HepG2 (cell line): ENCODE data around the gene OVOL2. TPM values are rescaled to one million over a fixed set of nuclear protein-coding genes. Genes with fewer than 3 reads are reported as not detected.

Experiments used
- ATF7-NPFF ChIP-seq: sonication (generic); formaldehyde crosslinking; IDR thresholded peaks from 2 replicates; pipeline ENCODE4 v1.8.1; 2023; ENCODE audit warnings: mild to moderate bottlenecking, low read depth, missing genetic modification reagents, moderate library complexity
- CEBPZ ChIP-seq: IDR thresholded peaks from 2 replicates; pipeline ENCODE4 v1.6.1; 2012; ENCODE audit warnings: low read length, improper control_type of control experiment
- FOXA1 ChIP-seq, 2 experiments: fragments of 450-650 bp in 1 of 2; sonication (generic) in 1 of 2; formaldehyde crosslinking in 1 of 2; IDR thresholded peaks; 2 replicates each; pipeline versions ENCODE4 v1.4.0 to v1.6.1; 2016 to 2020; ENCODE audit warnings: missing genetic modification reagents in 1 of 2
- HDAC2 ChIP-seq: sonication (generic); formaldehyde crosslinking; IDR thresholded peaks from 2 replicates; pipeline ENCODE4 v1.4.0; 2020; ENCODE audit warnings: missing genetic modification reagents
- KDM5A ChIP-seq: fragments of 200-600 bp; sonication (generic); IDR thresholded peaks from 2 replicates; pipeline ENCODE4 v1.7.0; 2018; ENCODE audit warnings: antibody characterized with exemption, mild to moderate bottlenecking, low read length, borderline replicate concordance
- MBD4 ChIP-seq: IDR thresholded peaks from 2 replicates; pipeline ENCODE4 v1.6.1; 2012; ENCODE audit warnings: low read length, inconsistent platforms, borderline replicate concordance
- MIER3 ChIP-seq: IDR thresholded peaks from 2 replicates; pipeline ENCODE4 v1.6.1; 2016; ENCODE audit warnings: missing compliant biosample characterization, borderline replicate concordance
- NR0B2 ChIP-seq: sonication (generic); formaldehyde crosslinking; IDR thresholded peaks from 2 replicates; pipeline ENCODE4 v1.4.0; 2020; ENCODE audit warnings: mild to moderate bottlenecking, missing genetic modification reagents
- PCBP1 ChIP-seq: fragments of 200-400 bp; formaldehyde crosslinking; IDR thresholded peaks from 2 replicates; pipeline ENCODE4 v1.6.1; 2017; ENCODE audit warnings: mild to moderate bottlenecking, low read depth, low read length, borderline replicate concordance
- PREB ChIP-seq: sonication (generic); formaldehyde crosslinking; IDR thresholded peaks from 2 replicates; pipeline ENCODE4 v1.4.0; 2020; ENCODE audit warnings: missing genetic modification reagents
- USF2 ChIP-seq, 2 experiments: sonication (generic) in 1 of 2; formaldehyde crosslinking in 1 of 2; IDR thresholded peaks; 2 replicates each; pipeline versions ENCODE4 v1.5.1 to v1.6.1; 2011 to 2020; ENCODE audit warnings: borderline replicate concordance in 1 of 2, low read depth in 1 of 2, low read length in 1 of 2, mild to moderate bottlenecking in 1 of 2, missing genetic modification reagents in 1 of 2, moderate library complexity in 1 of 2
- ZNF264 ChIP-seq: sonication (generic); formaldehyde crosslinking; IDR thresholded peaks from 2 replicates; pipeline ENCODE4 v1.4.0; 2020; ENCODE audit warnings: missing genetic modification reagents
- ZNF331 ChIP-seq: sonication (generic); formaldehyde crosslinking; IDR thresholded peaks from 2 replicates; pipeline ENCODE4 v1.4.0; 2020; ENCODE audit warnings: missing genetic modification reagents
- ZNF362 ChIP-seq: sonication (generic); formaldehyde crosslinking; IDR thresholded peaks from 2 replicates; pipeline ENCODE4 v1.4.0; 2020; ENCODE audit warnings: missing genetic modification reagents, mild to moderate bottlenecking, borderline replicate concordance
- ZNF556 ChIP-seq: sonication (generic); formaldehyde crosslinking; IDR thresholded peaks from 2 replicates; pipeline ENCODE4 v1.4.0; 2020; ENCODE audit warnings: mild to moderate bottlenecking, missing genetic modification reagents, borderline replicate concordance
- ZNF577 ChIP-seq: sonication (generic); formaldehyde crosslinking; IDR thresholded peaks from 2 replicates; pipeline ENCODE4 v1.4.0; 2020; ENCODE audit warnings: mild to moderate bottlenecking, low read depth, missing genetic modification reagents, borderline replicate concordance
- ZNF674 ChIP-seq: sonication (generic); formaldehyde crosslinking; IDR thresholded peaks from 2 replicates; pipeline ENCODE4 v1.5.0; 2020; ENCODE audit warnings: low read depth, mild to moderate bottlenecking, missing genetic modification reagents
- ZNF773 ChIP-seq: sonication (generic); formaldehyde crosslinking; IDR thresholded peaks from 2 replicates; pipeline ENCODE4 v1.4.0; 2020; ENCODE audit warnings: missing genetic modification reagents, borderline replicate concordance
- ZSCAN30 ChIP-seq: sonication (generic); formaldehyde crosslinking; IDR thresholded peaks from 2 replicates; pipeline ENCODE4 v1.5.0; 2020; ENCODE audit warnings: mild to moderate bottlenecking, missing genetic modification reagents
- polyA plus RNA-seq, 8 experiments: library from polyadenylated mRNA; depleted of rRNA in 3 of 8; stranded (reverse) in 7 of 8; unstranded in 1 of 8; fragments of >200 nt; fragmentation: Illumina TruSeq in 4 of 8; extraction: Trizol in 4 of 8; gene quantifications; 2 replicates each; pipeline versions ENCODE4 v1.2.1 to v1.2.3, GENCODE V29; 2011 to 2016; ENCODE audit warnings: low read depth in 4 of 8, missing spikeins in 1 of 8, mixed read lengths in 1 of 8; ENCODE audit not compliant: insufficient read depth in 1 of 8
- total RNA-seq, 5 experiments: library from RNA; depleted of rRNA; stranded (reverse); fragments of >200 nt; fragmentation: Illumina TruSeq; extraction: Trizol; gene quantifications; 2 replicates each; pipeline ENCODE4 v1.2.3, GENCODE V29; 2016; ENCODE audit warnings: low read depth in 1 of 5

Gene OVOL2
- total and polyA plus RNA-seq, 2 of the 13 experiments (the other 11 are each of a cell fraction or from before 2014, with no cell fraction given), result 0.20 to 0.31 TPM

- TF ChIP-seq ZSCAN30 (CRISPR knock-in tag), result no peak
- TF ChIP-seq HDAC2 (CRISPR knock-in tag), result peak; percentile 50
- no peak for TF ChIP-seq KDM5A
- no peak for TF ChIP-seq MBD4
- TF ChIP-seq PREB (CRISPR knock-in tag), result no peak
- TF ChIP-seq ZNF264 (CRISPR knock-in tag), result no peak
- no peak for TF ChIP-seq PCBP1
- TF ChIP-seq USF2 (IDR thresholded peaks at IDR 0.05; ENCODE audit: low read depth, low read length), result peak; percentile 83
- peak; percentile 77; the same call in 1 of the 2 replicates for TF ChIP-seq USF2 (CRISPR knock-in tag; IDR thresholded peaks at IDR 0.05; ENCODE audit: borderline replicate concordance)
- 0 out of 2 replicates have a peak, but pooled peaks have one; percentile 55 for TF ChIP-seq MIER3 (CRISPR knock-in tag)
- peak; percentile 56; the same call in 1 of the 2 replicates for TF ChIP-seq ZNF556
- no peak for TF ChIP-seq ZNF773 (CRISPR knock-in tag)
- TF ChIP-seq ZNF674 (CRISPR knock-in tag), result no peak
- no peak for TF ChIP-seq ATF7-NPFF (CRISPR knock-in tag)
- no peak for TF ChIP-seq ZNF577 (CRISPR knock-in tag)
- 0 out of 2 replicates have a peak, but pooled peaks have one; percentile 37 for TF ChIP-seq ZNF362 (CRISPR knock-in tag)
- no peak for TF ChIP-seq CEBPZ
- TF ChIP-seq FOXA1 (IDR thresholded peaks at IDR 0.05), result no peak
- peak; percentile 34; the same call in 1 of the 2 replicates for TF ChIP-seq FOXA1 (CRISPR knock-in tag; IDR thresholded peaks at IDR 0.05)
- no peak for TF ChIP-seq NR0B2 (CRISPR knock-in tag)
- TF ChIP-seq ZNF331, result peak; percentile 60; the same call in 1 of the 2 replicates
Observed at GRCh38 chr20:18001131-18001921, 56.4 kb downstream of the OVOL2 start (continued).
